Measurements from ENCODE around the gene HTATSF1. TPM values are rescaled to one million over a fixed set of nuclear protein-coding genes. Genes with fewer than 3 reads are reported as not detected.

HTATSF1 gene
- total and polyA plus RNA-seq, 9 of the 15 experiments (the other 6 are each of a cell fraction or from before 2014, with no cell fraction given) = 2.6 to 87.7 (median 42.2) TPM

- TF ChIP-seq CHAMP1 (IDR thresholded peaks at IDR 0.05) = no peak
These were observed 22.2 kb upstream of the HTATSF1 start (continued) for GRCh38 chrX:136475236-136475635.

- H3K9me1 ChIP-seq (ENCODE audit: control insufficient read depth, insufficient read depth, low read length) = no peaks in the 10 kb centered on the region
- DNase-seq (ENCODE audit: extremely low read depth in 1 of 4, low spot score in 3 of 4) (no peak), ATAC-seq (no peak), FAIRE-seq (no peak)
- H3K4me3 ChIP-seq = no peak overlapping the region
- no peaks in the 10 kb centered on the region for H4K20me1 ChIP-seq (replicated peaks; ENCODE audit: control insufficient read depth, insufficient read depth, low read length)
- TF ChIP-seq ZNF232 (CRISPR knock-in tag; IDR thresholded peaks at IDR 0.05) (no peak), GABPB1 (CRISPR knock-in tag; IDR thresholded peaks at IDR 0.05) (no peak), ETV6 (IDR thresholded peaks at IDR 0.05; ENCODE audit: borderline replicate concordance in 1 of 2, low read depth in 2 of 2, low read length in 1 of 2) (no peak), ETV6 (CRISPR knock-in tag; IDR thresholded peaks at IDR 0.05; ENCODE audit: borderline replicate concordance) (no peak), ZNF3 (CRISPR knock-in tag; IDR thresholded peaks at IDR 0.05) (no peak), MTA3 (IDR thresholded peaks at IDR 0.05; ENCODE audit: borderline replicate concordance) (no peak), JUND (IDR thresholded peaks at IDR 0.05; ENCODE audit: borderline replicate concordance, low read depth, low read length) (no peak), JUND (tag; IDR thresholded peaks at IDR 0.05; ENCODE audit: borderline replicate concordance, low read depth, low read length) (no peak)
- no peaks in the 10 kb centered on the region for H3K36me3 ChIP-seq (ENCODE audit: control insufficient read depth, insufficient read depth, low read length)
- in situ Hi-C loops (cut with MboI) = no loop called here
- no peaks in the 10 kb centered on the region for H3K27me3 ChIP-seq (ENCODE audit: control insufficient read depth in 2 of 2, insufficient read depth in 2 of 2, low read length in 2 of 2)
- POLR2A ChIA-PET = interaction anchor here (0.6 to 1.0 kb wide), 2 partner anchors 8 to 42 kb away, joined by 3 to 4 read pairs; no protein-coding TSS in a partner anchor
- H3K4me1 ChIP-seq (replicated peaks in 1 of 2; ENCODE audit: control insufficient read depth in 2 of 2, insufficient read depth in 2 of 2, low read length in 2 of 2) = no peaks in the 10 kb centered on the region
- WGBS (ENCODE audit: insufficient coverage, low coverage, missing lambda C conversion rate) = 0% methylated on average over 2 of the region's 2 CpGs
- no peak overlapping the region for H2AFZ ChIP-seq (ENCODE audit: low read depth, low read length)
- no peaks in the 10 kb centered on the region for H3K9me3 ChIP-seq (replicated peaks; ENCODE audit: control insufficient read depth, insufficient read depth, low read depth, low read length)
- BruUV-seq (replicated peaks) = no TSS peak
- CTCF ChIA-PET (ENCODE audit: low intra/inter-chr PET ratio) = no interaction called here
- H3K79me2 ChIP-seq (ENCODE audit: control insufficient read depth, insufficient read depth, low read length) = no peaks in the 10 kb centered on the region
- no peak overlapping the region for H3K27ac ChIP-seq (ENCODE audit: extremely low read depth, low read depth, low read length)
- no peak overlapping the region for H3K4me2 ChIP-seq (ENCODE audit: insufficient read depth, low read length)
- H3K9ac ChIP-seq (ENCODE audit: insufficient read depth in 1 of 2, low read depth in 2 of 2, low read length in 2 of 2) = no peak overlapping the region
- intact Hi-C loops (cut with micrococcal nuclease) = no loop called here
These were observed 20.9 kb upstream of the HTATSF1 start for GRCh38 chrX:136476501-136476900.

All from K562 (cell line).